H1 (cell line): ENCODE measurements around the gene DYNC1LI1. TPM values are rescaled to one million over a fixed set of nuclear protein-coding genes. Genes with fewer than 3 reads are reported as not detected.

Source experiments
- EGR1 ChIP-seq: IDR thresholded peaks from 2 replicates; pipeline ENCODE4 v1.6.1; 2011; ENCODE audit warnings: low read depth, low read length, borderline replicate concordance
- SIRT6 ChIP-seq: IDR thresholded peaks from one replicate; pipeline ENCODE4 v1.7.1; 2012; ENCODE audit warnings: low read length, inconsistent platforms
- polyA plus RNA-seq, 7 experiments: library from polyadenylated mRNA; depleted of rRNA in 3 of 7; stranded (reverse) in 5 of 7; unstranded in 2 of 7; fragments of >200 nt in 5 of 7; fragments of 200-250 nt in 2 of 7; gene quantifications; 1 replicate in 5 of 7; 2 replicates in 1 of 7; 4 replicates in 1 of 7; pipeline versions ENCODE4 v1.2.1 to v1.2.3, GENCODE V29; 2011 to 2013; ENCODE audit warnings: missing spikeins in 2 of 7, mixed read lengths in 2 of 7
- total RNA-seq: library from RNA; stranded (reverse); fragmentation: NEBNext Ultra II Directional; extraction: Animal tissue kit (Norgen Biotek cat#: 25700); gene quantifications from 2 replicates; pipeline ENCODE4 v1.2.1, GENCODE V29; 2021

Gene DYNC1LI1
- total and polyA plus RNA-seq, 2 of the 8 experiments (the other 6 are each of a cell fraction or from before 2014, with no cell fraction given) = 13.6 to 45.1 TPM

- TF ChIP-seq SIRT6 = no peak
- no peak for TF ChIP-seq EGR1
These were observed 6.5 kb downstream of the DYNC1LI1 start (continued) for GRCh38 chr3:32564195-32564594.
